ENCODE measurements around the gene BTN2A1. TPM values are rescaled to one million over a fixed set of nuclear protein-coding genes. Genes with fewer than 3 reads are reported as not detected.

BTN2A1 gene
- total and polyA plus RNA-seq, 10 of the 15 experiments (the other 5 are each of a cell fraction or from before 2014, with no cell fraction given) = 8.2 to 28.0 (median 15.8) TPM

DNA sequence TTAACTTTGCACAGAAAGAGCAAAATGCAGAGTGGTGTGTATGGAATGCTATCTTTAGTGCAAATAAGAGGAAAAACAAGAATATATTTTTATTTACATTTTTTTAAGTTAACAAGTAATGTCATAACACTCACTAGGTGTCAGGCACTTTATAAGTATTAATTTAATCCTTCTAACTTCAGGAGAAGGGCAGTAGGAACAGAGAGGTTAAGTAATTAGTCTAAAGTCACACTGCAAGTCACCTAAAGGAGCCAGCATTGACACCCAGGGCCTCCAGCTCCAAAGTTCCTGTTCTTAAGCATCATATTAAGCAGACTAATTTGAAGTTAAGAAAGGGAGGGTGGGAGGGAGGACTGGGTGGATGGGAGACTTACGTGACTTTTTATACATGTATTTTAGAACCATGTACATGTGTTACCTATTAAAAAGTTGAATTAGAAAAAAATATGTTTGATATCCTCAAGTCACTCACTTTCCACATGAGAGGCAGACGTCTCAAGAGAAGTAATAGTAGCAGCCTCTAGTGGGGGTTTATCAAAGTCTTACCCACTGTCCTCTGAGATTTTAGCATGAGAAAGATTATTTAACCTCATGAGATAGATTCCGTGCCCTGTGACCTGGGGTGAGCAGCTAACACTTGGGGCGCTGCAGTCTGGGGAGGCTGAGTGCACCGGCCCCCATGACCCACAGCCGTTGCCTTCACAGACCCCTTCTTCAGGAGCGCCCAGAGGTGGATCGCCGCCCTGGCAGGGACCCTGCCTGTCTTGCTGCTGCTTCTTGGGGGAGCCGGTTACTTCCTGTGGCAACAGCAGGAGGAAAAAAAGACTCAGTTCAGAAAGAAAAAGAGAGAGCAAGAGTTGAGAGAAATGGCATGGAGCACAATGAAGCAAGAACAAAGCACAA, 48.7 kb upstream of the BTN2A1 start (continued):
- TF ChIP-seq, protein P1, sequence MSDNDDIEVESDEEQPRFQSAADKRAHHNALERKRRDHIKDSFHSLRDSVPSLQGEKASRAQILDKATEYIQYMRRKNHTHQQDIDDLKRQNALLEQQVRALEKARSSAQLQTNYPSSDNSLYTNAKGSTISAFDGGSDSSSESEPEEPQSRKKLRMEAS (IDR thresholded peaks at IDR 0.05; ENCODE audit: low read depth, low read length) = no peak
- TF ChIP-seq, protein P2, sequence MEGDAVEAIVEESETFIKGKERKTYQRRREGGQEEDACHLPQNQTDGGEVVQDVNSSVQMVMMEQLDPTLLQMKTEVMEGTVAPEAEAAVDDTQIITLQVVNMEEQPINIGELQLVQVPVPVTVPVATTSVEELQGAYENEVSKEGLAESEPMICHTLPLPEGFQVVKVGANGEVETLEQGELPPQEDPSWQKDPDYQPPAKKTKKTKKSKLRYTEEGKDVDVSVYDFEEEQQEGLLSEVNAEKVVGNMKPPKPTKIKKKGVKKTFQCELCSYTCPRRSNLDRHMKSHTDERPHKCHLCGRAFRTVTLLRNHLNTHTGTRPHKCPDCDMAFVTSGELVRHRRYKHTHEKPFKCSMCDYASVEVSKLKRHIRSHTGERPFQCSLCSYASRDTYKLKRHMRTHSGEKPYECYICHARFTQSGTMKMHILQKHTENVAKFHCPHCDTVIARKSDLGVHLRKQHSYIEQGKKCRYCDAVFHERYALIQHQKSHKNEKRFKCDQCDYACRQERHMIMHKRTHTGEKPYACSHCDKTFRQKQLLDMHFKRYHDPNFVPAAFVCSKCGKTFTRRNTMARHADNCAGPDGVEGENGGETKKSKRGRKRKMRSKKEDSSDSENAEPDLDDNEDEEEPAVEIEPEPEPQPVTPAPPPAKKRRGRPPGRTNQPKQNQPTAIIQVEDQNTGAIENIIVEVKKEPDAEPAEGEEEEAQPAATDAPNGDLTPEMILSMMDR (IDR thresholded peaks at IDR 0.05 in 2 of 3, conservative IDR thresholded peaks at IDR 0.05 in 1 of 3; ENCODE audit: control insufficient read depth in 2 of 3, extremely low read depth in 1 of 3, insufficient read depth in 1 of 3, low read depth in 3 of 3, low read length in 3 of 3) = no peak
- no peak for TF ChIP-seq KDM1A (IDR thresholded peaks at IDR 0.05; ENCODE audit: borderline replicate concordance)

DNA sequence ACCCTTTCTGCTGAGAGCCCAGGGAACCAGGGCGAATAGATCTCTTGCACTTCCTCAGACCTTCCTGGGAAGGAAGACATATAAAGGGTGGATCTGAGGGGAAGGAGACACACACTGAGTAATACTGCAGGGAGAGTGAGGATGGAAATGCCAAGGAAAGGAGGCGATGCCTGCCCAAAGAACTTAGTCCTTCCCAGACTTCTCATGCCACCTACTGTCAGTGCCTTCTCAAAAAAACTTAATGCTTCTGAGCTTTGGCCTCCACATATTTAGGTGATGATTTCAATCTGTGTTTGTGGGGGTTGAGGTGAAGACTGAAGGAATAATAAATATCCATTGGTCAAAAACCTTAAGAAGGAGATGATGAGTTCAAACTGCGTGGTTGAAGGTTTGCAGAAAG, 46.0 kb upstream of the BTN2A1 start:
- ChIA-PET SMC1A (ENCODE audit: uncharacterized antibody, unreplicated experiment) (interaction anchor here (0.7 to 1.7 kb wide), 2 partner anchors 35 to 66 kb away, joined by 3 to 4 read pairs; no protein-coding TSS in a partner anchor), POLR2A (no interaction called here), RAD21 (ENCODE audit: unreplicated experiment) (no interaction called here), CTCF (interaction anchor here (1.6 kb wide), 1 partner anchor 70 kb away, joined by 4 read pairs; no protein-coding TSS in a partner anchor)
- FAIRE-seq = no peak
- H3K9ac ChIP-seq (ENCODE audit: control insufficient read depth, insufficient read depth, low read length) = no peak overlapping the region
- H3K9me3 ChIP-seq (replicated peaks; ENCODE audit: control insufficient read depth, insufficient read depth, low read length) = peaks cover 5% of the 10 kb centered on the region; the same call in 2 of the 3 replicates
- in situ Hi-C loops (cut with MboI) (no loop called here), intact Hi-C loops (cut with micrococcal nuclease; ENCODE audit: unreplicated experiment) (no loop called here)
- no peaks in the 10 kb centered on the region for H3K27me3 ChIP-seq (replicated peaks in 1 of 2; ENCODE audit: control insufficient read depth in 2 of 2, insufficient read depth in 2 of 2, low read length in 1 of 2)
- TF ChIP-seq, protein P3, sequence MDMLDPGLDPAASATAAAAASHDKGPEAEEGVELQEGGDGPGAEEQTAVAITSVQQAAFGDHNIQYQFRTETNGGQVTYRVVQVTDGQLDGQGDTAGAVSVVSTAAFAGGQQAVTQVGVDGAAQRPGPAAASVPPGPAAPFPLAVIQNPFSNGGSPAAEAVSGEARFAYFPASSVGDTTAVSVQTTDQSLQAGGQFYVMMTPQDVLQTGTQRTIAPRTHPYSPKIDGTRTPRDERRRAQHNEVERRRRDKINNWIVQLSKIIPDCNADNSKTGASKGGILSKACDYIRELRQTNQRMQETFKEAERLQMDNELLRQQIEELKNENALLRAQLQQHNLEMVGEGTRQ (IDR thresholded peaks at IDR 0.05; ENCODE audit: borderline replicate concordance, low read depth, low read length) = no peak
- TF ChIP-seq, protein P4, sequence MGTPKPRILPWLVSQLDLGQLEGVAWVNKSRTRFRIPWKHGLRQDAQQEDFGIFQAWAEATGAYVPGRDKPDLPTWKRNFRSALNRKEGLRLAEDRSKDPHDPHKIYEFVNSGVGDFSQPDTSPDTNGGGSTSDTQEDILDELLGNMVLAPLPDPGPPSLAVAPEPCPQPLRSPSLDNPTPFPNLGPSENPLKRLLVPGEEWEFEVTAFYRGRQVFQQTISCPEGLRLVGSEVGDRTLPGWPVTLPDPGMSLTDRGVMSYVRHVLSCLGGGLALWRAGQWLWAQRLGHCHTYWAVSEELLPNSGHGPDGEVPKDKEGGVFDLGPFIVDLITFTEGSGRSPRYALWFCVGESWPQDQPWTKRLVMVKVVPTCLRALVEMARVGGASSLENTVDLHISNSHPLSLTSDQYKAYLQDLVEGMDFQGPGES (IDR thresholded peaks at IDR 0.05) = no peak
- TF ChIP-seq POLR2AphosphoS2 (IDR thresholded peaks at IDR 0.05; ENCODE audit: low read depth, low read length) = no peak
- TF ChIP-seq KAT2A (conservative IDR thresholded peaks at IDR 0.05; ENCODE audit: control insufficient read depth, low read depth, low read length) = no peak
- TF ChIP-seq, protein P5, sequence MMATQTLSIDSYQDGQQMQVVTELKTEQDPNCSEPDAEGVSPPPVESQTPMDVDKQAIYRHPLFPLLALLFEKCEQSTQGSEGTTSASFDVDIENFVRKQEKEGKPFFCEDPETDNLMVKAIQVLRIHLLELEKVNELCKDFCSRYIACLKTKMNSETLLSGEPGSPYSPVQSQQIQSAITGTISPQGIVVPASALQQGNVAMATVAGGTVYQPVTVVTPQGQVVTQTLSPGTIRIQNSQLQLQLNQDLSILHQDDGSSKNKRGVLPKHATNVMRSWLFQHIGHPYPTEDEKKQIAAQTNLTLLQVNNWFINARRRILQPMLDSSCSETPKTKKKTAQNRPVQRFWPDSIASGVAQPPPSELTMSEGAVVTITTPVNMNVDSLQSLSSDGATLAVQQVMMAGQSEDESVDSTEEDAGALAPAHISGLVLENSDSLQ (IDR thresholded peaks at IDR 0.05) = no peak
- no peak for TF ChIP-seq ZNF622 (IDR thresholded peaks at IDR 0.05)
- no peak overlapping the region for H3K4me2 ChIP-seq (ENCODE audit: control insufficient read depth, insufficient read depth)
- H2AFZ ChIP-seq (ENCODE audit: control insufficient read depth, low read depth, low read length) = no peak overlapping the region
- H3K79me2 ChIP-seq (ENCODE audit: control insufficient read depth, insufficient read depth, low read length) = no peaks in the 10 kb centered on the region
- H3K27ac ChIP-seq (ENCODE audit: control insufficient read depth, insufficient read depth) = no peak overlapping the region
- no peak for ATAC-seq
- WGBS (ENCODE audit: insufficient coverage, insufficient replicate concordance, low lambda C conversion rate, missing lambda C conversion rate) = 98% methylated on average over 3 of the region's 3 CpGs
- no peak overlapping the region for H3K4me3 ChIP-seq
- H4K20me1 ChIP-seq (ENCODE audit: control insufficient read depth, insufficient read depth) = no peaks in the 10 kb centered on the region
- peaks cover 0 to 10% of the 10 kb centered on the region in 2 experiments; a peak in 2 of 4 replicates for H3K36me3 ChIP-seq (ENCODE audit: control insufficient read depth in 2 of 2, insufficient read depth in 2 of 2, low read length in 1 of 2)
- DNase-seq (ENCODE audit: low read depth, low spot score) = no peak
- no TSS peak for BruUV-seq (replicated peaks)
- peaks cover 4% of the 10 kb centered on the region for H3K4me1 ChIP-seq (ENCODE audit: control insufficient read depth, insufficient read depth, low read length)

Measured in GM12878 (cell line).